Fibroblast of skin of scalp (primary cell): Measurements from ENCODE around the gene TTC39C.

ENCODE experiments used
- DNase-seq: peaks from one replicate; pipeline ENCODE4 v3.0.0-alpha.2; 2013

TTC39C gene

DNA sequence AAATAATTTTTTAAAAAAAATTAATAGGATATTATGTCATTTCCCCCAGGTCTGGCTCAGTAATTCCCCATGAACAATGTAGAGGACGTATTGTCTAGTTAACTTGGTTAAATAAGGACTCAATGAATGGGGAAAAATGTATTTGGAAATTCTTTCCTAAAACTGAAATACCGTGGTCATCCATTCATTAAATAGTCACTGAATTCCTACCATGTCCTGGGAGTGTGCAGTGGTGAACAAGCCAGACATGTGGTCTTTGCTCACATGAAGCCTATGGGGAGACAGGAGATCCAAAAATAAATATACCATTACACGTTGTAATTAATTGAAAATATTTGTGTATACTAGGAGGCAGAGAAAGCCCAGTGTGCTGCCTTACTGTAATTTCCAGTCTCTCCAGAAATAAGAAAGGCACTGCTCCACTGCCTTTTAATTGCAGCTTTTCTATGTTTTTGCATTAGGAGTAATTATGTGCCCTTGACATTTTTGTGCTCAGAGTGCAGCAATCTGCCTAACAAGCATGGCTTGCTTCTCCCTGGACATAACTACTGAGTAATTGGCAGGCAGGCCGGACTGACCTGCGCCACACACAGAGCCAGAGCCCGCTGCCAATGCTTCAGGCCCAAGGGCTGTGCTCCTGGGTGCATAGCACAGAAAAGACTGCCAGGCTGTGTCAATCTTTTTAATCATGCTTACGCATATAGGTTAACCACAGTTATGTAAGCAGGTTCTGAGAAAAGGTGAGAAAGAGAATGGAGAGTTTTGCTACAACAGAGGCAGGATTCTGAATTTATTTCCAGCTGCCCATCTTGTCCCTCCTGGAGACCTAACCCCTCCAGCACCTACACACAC is 22.2 kb upstream of the TTC39C start:
- DNase-seq = peak; percentile 61

DNA sequence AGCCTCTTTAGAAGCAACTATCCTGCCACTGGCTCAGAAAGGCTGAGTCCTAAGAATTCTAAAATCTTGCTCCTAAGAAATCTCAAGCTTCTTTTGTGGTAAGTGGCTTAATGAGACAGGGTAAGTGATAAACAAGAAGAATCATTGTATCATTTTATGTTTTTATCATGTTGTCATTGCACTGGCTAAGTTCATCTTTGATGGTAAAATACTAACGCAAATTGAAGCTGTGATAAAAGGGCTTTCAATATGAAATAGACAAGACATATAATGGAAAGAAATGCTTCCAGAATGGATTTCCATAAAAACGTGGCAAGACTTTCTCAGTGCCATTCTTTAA is 21.6 kb upstream of the TTC39C start:
- no peak for DNase-seq

DNA sequence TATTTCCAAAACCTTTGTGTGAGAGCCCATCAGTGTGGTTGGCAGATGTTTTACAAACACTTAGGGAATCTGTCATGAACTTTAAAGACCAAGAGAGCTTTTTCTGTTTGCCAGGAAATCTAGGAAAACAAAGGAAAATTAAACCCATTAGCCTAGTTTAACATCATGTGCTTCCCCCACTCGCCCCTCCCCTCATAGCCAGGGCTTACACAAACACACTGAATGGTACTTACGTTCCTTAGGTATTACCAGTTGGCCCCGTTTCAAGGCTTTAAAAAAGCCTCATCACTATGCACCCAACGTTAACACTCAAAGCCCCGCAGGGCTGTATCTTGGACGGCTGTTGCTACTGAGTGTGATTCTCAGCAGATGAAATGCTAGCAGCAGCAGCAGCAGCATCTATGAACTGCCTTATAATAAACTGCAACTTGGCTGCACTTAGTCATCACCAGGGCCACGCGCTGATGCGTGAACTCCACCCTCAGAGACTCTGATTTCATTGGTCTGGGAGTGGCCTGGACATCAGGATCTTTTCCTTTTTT is 20.1 kb upstream of the TTC39C start:
- peak; percentile 82 for DNase-seq

DNA sequence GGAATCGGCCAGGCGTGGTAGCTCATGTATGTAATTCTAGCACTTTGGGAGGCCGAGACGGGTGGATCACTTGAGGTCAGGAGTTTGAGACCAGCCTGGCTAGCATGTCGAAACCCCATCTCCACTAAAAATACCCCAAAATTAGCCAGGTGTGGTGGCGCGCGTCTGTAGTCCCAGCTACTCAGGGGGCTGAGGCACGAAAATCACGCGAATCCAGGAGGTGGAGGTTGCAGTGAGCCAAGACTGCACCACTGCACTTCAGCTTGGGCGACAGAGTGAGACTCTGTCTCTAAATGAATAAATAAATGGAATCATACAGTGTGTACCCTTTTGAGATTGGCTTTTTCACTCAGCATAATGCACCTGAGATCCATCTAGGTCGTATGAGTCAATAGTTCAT is 19.4 kb upstream of the TTC39C start:
- no peak for DNase-seq

DNA sequence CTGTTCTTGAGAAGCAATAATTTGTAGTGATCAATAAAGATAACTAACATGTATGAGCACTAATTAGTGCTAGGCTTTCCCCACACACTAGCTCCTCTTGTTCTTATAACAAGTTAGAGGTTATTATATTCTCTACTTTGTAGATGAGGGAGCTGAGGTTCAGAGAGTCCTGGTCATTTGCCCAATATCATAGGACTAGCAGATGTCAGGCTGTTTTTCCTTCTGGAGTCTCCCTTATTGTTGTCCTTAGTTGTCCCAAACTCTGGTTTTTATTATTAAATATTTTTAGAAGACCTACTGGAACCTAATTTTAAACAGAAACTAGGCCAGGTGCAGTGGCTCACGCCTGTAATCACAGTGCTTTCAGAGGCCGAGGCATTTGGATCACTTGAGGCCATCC is 16.5 kb upstream of the TTC39C start:
- DNase-seq = no peak

DNA sequence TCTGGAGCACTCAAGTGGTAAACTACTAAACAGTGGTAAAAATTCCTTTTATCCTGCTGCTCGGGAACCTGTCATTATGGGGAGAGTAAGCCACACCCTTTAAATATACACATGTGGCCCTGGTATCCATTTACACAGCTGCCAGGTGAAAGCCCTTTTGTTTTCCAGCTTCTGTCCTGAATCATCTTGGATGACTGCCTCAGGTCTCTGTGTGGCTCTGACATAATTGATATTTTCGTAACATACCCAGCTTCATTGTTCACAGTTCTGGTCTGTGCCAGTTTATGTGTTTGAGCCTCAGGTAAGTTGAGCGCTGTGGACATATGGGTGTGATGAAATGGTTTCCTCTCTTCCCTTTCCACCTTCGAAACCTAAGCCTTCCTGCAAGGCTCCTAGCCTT is 15.7 kb upstream of the TTC39C start:
- no peak for DNase-seq

DNA sequence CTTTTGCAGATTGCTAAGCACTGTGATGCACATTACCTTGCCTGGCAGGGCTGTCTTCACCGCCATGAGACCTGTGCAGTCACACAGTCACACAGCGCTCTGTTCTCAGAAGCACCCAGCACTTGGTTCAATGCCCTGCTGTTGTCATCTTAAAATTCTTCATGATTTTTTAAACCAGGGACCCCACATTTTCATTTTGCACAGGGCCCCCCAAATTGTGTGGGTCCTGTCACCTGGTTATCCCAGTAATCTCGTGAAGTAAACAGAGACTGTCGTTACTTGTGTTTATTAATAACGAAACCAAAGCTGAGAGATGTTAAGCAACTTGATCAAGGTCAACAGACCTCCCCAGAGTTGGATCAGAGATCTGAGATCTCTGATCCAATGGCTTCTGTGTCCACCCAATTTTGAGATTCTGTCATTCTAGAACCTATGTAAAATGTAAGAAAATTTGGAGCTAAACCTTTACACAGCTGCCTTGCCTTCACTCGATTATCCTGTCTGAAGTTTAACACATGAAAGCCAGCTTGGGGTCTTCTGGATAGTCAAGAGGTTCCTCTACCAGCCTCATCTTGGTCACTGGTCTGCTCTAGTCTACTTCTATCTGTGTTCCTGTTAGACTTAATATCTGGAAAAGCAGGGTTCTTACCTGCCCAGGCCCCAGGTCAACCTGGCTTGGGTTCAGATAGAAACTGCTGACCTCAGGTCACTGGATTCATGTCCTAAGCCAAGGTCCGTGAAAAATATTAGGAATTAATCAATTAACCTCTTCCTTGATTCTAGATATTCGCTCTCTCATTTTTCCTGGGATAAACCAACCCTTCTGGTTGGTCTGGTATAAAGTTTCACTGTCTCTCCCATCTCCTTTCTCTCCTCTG is 13.7 kb upstream of the TTC39C start:
- DNase-seq = no peak

DNA sequence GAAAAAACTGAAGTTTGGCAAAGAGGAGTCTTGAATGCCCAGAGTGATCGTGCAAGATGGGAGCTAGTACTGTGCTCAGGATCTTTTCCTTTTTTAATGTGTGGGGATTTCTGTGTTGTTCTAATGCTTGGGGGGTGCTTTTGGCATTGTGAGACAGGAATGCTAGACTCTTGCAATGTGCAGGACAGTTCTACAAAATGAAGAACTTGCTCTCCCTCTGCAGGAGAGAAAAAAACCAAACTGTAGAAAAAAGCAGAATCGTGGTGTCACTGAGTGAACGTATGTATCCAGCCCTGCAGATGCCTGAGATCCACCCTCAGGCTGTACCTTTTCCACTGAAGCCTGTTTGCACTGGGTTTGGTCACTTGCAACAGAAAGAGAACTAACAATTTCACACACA is 12.1 kb upstream of the TTC39C start:
- DNase-seq = no peak

DNA sequence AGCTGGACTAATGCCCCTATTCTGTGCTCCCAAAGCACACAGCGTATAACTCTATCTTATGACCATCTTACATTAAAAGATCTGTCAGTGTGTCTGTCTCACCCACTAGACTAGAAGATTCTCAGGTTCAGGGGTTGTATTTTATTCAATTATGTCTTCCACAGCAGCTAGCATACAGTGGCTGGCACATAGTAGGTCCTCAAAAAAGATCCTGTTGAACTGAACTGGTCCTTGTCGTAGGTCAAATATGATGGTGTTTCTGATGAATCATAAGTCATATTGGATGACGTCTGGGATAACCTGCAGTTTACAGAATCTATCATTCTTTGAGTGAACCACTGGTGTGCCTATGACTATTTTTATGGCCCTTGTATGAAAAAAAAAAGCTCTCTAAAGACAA is 11.3 kb upstream of the TTC39C start:
- DNase-seq = no peak

DNA sequence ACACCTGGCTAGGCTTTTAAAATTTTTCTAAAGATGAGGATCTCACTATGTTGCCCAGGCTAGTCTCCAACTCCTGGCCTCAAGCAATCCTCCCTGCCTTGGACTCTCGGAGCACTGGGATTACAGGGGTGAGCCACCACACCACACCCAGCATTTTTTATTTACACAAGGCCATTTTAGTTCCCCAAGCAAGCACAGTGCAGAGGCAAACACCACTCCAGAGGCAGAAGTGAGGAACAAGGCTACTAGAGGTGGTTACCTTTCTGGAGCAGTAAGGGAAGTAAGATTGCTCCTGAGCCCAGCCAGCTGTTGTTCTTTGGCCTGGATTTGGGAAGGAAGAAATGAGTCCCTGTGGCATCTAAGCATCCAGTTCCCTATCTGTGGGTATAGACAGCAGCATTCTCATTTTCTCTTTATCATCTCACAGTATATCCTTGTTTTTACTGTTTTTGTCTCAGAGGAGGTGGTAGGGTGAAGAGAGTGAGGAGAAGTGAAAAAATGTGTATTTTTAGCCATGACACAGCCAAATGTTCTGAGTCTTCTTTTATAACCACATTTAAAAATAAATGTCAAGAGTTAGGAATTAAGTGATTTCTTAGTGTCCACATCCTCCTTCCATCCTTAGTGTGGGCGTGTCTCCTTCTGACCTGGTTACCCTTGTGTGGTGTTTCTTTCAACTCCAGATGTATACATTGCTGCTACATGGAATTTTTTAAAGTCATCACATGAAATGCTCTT is 10.5 kb upstream of the TTC39C start:
- DNase-seq = peak; percentile 16

DNA sequence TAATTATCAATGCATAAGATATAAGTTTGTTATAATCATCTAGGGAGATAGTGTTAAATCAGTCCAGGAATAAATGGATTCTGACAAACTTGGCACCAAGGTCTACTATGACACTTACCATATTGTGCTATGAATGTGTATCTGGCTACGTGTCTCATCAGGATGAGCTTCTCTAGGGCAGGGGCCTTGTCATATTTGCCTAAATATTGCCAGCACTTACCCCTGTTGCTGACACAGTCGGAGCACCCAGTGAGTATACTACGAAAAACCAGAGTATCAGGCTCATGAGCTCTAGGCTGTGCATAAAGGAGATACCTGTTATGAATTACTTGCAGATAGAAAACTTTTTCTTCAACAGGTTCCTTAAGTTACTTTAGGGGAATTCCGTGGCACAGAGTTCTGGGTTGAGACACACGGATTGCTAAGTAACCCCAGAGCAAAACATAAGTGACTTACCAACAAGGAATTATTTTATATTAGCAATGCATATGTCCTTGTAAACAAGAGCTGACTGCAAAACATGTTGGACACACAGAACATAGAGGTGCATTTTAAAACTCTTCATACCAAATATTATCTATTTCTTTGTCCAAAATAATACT is 7.7 kb upstream of the TTC39C start:
- DNase-seq = no peak

DNA sequence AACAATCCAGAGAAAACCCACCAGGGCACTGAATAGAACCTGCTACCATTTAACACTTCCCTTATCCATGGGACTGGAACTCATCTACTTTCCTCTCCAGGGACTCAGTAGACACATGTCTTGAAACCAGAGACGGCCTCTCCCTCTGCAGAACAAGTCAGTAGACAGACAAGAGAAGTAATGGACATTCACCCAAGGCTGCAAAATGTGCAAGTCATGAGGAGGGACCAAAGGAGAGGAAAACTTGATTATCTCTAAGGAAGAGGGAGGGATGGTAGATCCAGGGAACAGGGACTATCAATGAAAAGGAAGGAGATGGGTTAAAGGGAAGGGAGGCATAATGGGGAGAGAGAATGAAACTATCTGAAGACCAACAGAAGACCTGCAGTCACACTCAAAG is 5.3 kb upstream of the TTC39C start:
- no peak for DNase-seq

DNA sequence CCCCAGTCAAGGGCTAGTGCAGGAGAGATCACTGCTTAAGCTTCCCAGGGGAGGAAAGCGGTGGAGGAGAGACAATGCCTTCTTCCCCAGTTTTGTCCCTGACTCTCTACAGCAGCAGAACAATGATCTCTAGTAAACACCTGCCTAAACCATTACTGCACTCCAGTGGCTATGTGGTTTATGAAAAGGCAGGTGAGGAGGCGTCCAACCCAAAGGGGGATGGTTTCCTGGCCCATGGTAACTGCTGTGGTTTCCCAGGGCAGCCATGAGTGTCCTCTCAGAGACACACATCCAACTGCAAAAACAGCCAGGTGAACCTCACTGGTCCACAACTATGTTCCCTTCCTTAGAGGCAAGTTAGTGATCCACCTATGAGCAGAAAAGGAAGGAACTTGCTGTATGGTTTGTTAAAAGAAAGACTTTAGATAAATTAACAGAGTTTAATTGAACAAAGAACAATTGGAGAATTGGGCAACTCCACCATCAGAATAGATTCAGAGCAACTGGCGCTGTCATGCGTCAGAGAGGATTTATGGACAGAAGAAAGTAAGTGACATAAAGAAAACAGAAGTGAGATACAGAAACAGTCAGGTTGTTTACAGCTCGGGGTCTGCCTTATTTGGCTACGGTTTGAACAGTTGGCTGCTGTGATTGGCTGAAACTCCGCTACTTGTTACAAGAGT is 4.8 kb upstream of the TTC39C start:
- no peak for DNase-seq

DNA sequence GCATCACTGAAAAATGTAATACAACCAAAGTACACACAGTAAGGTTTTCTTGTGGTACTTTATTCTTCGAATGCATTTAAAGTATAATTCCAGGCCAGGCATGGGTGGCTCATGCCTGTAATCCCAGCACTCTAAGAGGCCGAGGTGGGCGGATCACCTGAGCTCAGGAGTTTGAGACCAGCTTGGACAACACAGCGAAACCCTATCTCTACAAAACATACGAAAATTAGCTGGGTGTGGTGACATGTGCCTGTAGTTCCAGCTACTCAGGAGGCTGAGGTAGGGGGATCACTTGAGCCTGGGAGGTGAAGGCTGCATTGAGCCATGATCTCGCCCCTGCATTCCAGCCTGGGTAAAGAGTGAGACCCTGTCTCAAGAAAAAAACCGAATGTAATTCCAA is 3.9 kb upstream of the TTC39C start:
- DNase-seq = no peak

DNA sequence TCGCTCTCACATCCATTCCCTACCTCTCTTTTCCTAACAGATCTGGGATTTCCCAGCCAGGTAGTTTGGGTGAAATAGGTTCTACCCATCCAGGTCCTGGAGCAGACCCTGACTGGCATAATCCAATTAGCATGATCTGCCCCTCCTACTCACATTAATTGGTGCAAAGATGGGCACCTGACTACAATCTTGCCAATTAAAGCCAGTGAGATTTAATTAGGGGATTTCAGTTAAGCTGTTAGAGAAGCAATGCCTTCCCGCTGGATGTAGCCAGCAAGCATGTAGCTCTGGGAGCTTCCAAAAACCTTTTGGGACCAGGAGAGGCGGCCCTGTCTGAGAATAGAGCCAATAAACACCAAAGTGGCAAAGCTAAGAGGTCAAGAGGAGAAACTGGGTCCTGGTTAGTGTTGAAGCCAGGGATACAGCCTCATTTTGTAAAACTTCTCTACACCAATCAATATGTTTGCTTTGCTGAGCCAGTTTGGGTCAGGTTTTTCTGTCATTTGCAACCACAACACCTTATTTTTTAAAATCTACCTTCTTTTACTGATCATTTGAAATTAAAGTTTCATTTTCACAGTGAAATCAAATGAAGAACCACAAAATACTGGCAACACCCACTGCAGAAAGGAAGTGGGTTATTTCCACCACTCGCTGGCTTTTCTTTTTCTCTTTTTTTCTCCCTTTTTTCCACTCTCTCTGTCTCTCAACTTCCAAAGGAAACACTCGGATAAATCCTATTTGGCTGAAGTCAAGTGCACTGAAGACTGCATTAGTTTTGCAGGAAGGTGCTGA is 3.2 kb upstream of the TTC39C start:
- DNase-seq = no peak

DNA sequence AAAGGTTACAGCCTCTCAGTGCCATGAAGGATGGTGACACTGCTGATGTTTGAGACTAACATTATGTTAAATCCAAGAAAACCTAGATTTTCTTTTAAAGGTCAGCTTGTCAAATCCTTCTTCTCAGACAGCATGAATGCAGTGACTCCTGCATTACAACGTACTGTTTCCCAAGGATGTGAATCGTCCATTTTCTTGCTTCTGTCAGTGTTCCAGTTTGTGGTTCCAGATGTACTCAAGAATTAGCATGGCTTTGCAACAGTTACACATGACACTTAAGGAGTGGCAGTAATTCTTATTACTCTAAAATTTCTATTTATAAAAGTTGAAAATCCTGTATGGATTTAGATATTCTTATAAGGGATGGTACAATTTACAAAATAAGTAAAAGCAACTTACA is 1.5 kb upstream of the TTC39C start:
- DNase-seq = no peak

DNA sequence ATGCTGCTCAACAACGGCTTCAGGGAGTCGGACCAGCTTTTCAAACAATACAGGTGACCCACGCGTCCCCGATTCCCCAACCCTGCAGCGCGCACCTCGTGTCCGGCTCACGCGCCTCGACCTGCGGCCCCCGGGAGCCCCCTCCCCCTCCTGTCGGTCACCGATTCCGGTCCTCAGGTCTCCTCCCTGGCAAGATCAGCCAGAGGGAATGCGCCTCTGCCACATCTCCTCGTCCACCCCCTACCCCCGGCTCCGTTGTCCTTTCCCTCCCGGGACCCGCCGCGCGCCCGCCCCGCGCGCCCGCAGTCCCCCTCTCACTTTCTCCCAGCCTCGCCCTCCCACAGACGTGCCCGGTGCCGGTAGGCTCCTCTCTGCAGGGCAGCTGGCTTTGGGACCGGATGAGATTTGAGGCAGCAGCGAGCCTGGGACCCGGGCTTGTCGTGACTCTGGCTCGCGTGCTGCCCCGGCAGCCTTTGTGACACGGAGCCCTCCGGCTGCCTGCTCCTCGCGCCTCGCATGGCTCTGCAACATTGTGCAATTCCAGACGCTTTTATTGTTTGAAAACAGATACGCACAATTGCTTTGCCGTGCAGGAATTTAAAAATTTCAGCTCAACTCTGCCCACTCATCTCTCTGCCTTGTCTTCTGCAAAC is 558 bp downstream of the TTC39C start:
- DNase-seq = peak; percentile 82

DNA sequence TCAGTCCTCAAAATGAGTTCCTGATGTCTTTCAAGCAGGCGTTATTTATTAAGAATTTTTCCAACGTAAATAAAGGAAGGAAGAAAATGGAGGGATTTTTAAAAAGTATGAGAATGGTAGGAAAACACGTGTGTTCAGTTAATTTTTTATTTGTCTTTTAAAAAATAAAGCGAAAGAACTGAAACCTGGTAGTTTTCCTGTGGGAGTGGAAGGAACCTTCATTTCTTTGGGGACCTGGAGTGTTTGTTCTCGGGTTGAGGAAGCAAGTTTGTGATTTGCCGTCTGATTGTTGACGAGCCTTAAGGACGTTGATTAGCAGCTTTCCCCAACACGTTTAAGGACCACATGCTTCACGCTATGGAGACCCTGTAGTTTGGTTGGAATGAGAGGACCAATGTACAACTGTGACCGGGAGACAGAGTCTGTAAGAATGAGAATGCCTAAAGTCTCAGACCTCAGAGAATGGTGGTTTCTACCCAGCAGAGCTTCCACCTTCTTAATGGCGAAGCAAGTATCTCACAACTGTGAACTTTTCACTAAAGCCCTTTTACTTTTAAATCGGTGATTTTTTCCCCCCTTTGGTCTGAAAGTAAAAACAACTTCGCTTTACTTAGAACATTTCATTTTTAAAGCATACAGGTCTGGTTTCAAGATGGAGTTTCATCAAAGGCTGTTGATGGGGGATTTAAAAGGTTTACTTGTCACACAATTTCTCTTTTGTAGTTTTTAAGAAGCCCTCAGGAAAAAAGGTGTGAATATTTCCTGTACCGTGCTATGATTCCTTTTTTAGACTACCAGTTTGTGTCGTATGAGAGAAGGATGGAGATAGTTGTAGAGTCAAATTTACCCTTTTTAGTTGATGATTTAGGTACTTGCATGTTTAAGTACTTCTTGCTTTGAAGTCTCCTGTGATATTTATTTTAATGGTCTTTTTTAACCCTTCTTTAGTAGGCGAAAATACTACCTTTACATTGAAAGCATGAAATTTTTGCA is 1.4 kb downstream of the TTC39C start:
- DNase-seq = no peak

DNA sequence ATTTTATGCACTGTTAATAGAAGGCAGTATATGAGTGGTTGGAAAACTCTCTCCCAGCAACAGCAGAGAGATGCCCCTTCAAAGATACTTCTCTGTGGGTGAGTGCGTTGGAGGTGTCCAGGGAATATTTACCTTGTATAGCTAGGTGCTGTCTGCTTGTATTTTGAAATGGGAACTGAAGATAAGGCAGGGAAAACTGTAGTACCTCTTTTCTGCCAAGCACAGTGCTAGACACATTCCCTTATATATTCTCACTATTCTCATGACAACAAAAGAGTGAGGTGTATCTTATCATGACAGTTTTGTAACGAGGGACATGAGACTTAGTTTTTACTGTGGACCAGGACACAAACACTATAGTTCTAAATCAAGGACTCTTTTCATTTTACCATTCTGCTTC is 2.1 kb downstream of the TTC39C start:
- no peak for DNase-seq
